ENCODE data around the gene CLDN19.

DNA sequence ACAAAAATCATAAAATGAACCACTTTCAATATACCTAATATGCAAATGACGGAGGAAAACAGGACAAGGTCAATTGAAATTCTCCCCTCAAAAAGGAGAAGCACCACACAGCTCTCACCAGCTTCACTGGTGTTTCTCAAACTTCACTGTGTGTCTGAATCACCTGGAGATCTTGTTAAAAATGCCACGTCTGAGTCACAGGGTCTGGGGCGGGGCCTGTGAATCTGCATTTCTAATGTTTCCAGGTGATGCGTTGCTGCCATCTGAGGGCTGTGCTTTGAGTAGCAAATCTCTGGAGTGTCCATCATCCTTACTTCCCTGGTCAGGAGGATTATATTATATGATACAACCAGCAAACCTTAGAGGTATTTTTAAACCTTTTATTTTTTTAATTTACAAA is 9.0 kb downstream of the CLDN19 start:
- TF ChIP-seq, protein P1, sequence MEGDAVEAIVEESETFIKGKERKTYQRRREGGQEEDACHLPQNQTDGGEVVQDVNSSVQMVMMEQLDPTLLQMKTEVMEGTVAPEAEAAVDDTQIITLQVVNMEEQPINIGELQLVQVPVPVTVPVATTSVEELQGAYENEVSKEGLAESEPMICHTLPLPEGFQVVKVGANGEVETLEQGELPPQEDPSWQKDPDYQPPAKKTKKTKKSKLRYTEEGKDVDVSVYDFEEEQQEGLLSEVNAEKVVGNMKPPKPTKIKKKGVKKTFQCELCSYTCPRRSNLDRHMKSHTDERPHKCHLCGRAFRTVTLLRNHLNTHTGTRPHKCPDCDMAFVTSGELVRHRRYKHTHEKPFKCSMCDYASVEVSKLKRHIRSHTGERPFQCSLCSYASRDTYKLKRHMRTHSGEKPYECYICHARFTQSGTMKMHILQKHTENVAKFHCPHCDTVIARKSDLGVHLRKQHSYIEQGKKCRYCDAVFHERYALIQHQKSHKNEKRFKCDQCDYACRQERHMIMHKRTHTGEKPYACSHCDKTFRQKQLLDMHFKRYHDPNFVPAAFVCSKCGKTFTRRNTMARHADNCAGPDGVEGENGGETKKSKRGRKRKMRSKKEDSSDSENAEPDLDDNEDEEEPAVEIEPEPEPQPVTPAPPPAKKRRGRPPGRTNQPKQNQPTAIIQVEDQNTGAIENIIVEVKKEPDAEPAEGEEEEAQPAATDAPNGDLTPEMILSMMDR (IDR thresholded peaks at IDR 0.05), result no peak
- TF ChIP-seq POLR2A (IDR thresholded peaks at IDR 0.05), result no peak
